Activated T-cell treated with anti-CD3 and anti-CD28 coated beads for 1 hour (primary cell): ENCODE data around the gene TXNDC16.

Experiments used
- DNase-seq: peaks from one replicate; pipeline ENCODE4 v3.0.0-alpha.2; 2020; ENCODE audit warnings: low read depth

The TXNDC16 gene

GRCh38 chr14:52391881-52392615 lies 160.3 kb downstream of the TXNDC16 start:
- DNase-seq = no peak
